PFSK-1 (cell line): ENCODE measurements around the gene GSDME.

Experiments used
- FOXP2 ChIP-seq: optimal IDR thresholded peaks from 2 replicates; pipeline ENCODE3; 2011; ENCODE audit warnings: borderline replicate concordance, control low read depth, inconsistent platforms; ENCODE audit not compliant: insufficient read depth; ENCODE audit errors: extremely low read length, extremely low read depth
- POLR2AphosphoS5 ChIP-seq: IDR thresholded peaks from 2 replicates; pipeline ENCODE4 v1.6.1; 2012; ENCODE audit warnings: low read depth, mild to moderate bottlenecking, control low read depth, low read length, moderate library complexity
- REST ChIP-seq, 2 experiments: IDR thresholded peaks; 2 replicates each; pipeline versions ENCODE4 v1.6.1 to v1.8.0; 2011 to 2012; ENCODE audit warnings: low read depth in 2 of 2, low read length in 2 of 2, control low read depth in 1 of 2, inconsistent platforms in 1 of 2, mild to moderate bottlenecking in 1 of 2, moderate library complexity in 1 of 2; ENCODE audit not compliant: insufficient read depth in 1 of 2
- SIN3A ChIP-seq: IDR thresholded peaks from 2 replicates; pipeline ENCODE4 v1.6.1; 2012; ENCODE audit warnings: mild to moderate bottlenecking, low read length, moderate library complexity, borderline replicate concordance; ENCODE audit not compliant: insufficient read depth
- TAF1 ChIP-seq: IDR thresholded peaks from 2 replicates; pipeline ENCODE4 v1.6.1; 2012; ENCODE audit warnings: low read length, control low read depth, borderline replicate concordance; ENCODE audit not compliant: insufficient read depth

GRCh38 chr7:24717247-24717622 is 40.0 kb downstream of the GSDME start:
- TF ChIP-seq POLR2AphosphoS5 (no peak), REST (IDR thresholded peaks at IDR 0.05; ENCODE audit: insufficient read depth in 1 of 2, low read depth in 2 of 2, low read length in 2 of 2) (no peak), SIN3A (no peak), TAF1 (no peak), FOXP2 (no peak)
